Psoas muscle (tissue), 8 donors: Measurements from ENCODE around the gene JMJD1C. TPM values are rescaled to one million over a fixed set of nuclear protein-coding genes. Genes with fewer than 3 reads are reported as not detected.

Experiments used
- ATAC-seq, 4 donors: fragments of 200-7000 bp; cut with Tn5 transposase; one replicate each; pipeline ENCODE4 v1.9.1; 2020; ENCODE audit warnings: moderate library complexity in 3 of 4, mild to moderate bottlenecking in 2 of 4
- DNase-seq, 2 donors: peaks; one replicate each; pipeline ENCODE4 v3.0.0-alpha.2; 2020
- H3K27ac ChIP-seq: fragments of 200-600 bp; one replicate; pipeline ENCODE4 v1.8.0; 2022
- H3K27me3 ChIP-seq, 3 donors: fragments of 200-600 bp in 1 of 3; one replicate each; pipeline versions ENCODE4 v1.6.1 to v1.8.0; 2013 to 2022; ENCODE audit warnings: low read length in 2 of 3, mild to moderate bottlenecking in 2 of 3, moderate library complexity in 1 of 3; ENCODE audit not compliant: insufficient read depth in 3 of 3
- H3K36me3 ChIP-seq, 2 donors: fragments of 200-600 bp in 1 of 2; one replicate each; pipeline versions ENCODE4 v1.6.1 to v1.8.0; 2013 to 2022; ENCODE audit warnings: low read depth in 1 of 2, mild to moderate bottlenecking in 1 of 2, moderate library complexity in 1 of 2; ENCODE audit not compliant: insufficient read depth in 1 of 2
- H3K4me1 ChIP-seq: fragments of 200-600 bp; one replicate; pipeline ENCODE4 v1.8.0; 2022
- H3K4me3 ChIP-seq: fragments of 200-600 bp; one replicate; pipeline ENCODE4 v1.8.0; 2022; ENCODE audit warnings: mild to moderate bottlenecking
- H3K9me3 ChIP-seq: fragments of 200-600 bp; one replicate; pipeline ENCODE4 v1.8.0; 2022
- CTCF ChIP-seq: fragments of 200-600 bp; IDR thresholded peaks from one replicate; pipeline ENCODE4 v1.8.0; 2022; ENCODE audit warnings: antibody characterized with exemption
- WGBS, 3 donors: extraction: QIAGEN DNeasy Blood & Tissue Kit; methylation state at CpG; one replicate each; pipeline versions ENCODE4 v1.1.6 to v1.1.7; 2013; 5-methylcytosine and 5-hydroxymethylcytosine counted together
- intact Hi-C, 2 donors: fragments of 100-400 bp; cut with DNase I; formaldehyde crosslinking; loops; one replicate each; pipeline versions ENCODE4 v1.11.0 to v1.14.2; 2022
- polyA plus RNA-seq, 3 donors: library from polyadenylated mRNA; stranded (reverse); fragments of 200-250 nt; gene quantifications; one replicate each; pipeline ENCODE4 v1.2.3, GENCODE V29; 2013
- total RNA-seq, 4 donors: library from RNA; stranded (reverse); fragmentation: NEBNext Ultra II Directional in 2 of 4; extraction: Animal tissue kit (Norgen Biotek cat#: 25700) in 2 of 4; gene quantifications; one replicate each; pipeline versions ENCODE4 v1.2.1 to v1.2.4, GENCODE V29; 2021 to 2023
- donor health status: healthy with polysubstance abuse.
- donor health status: DM: no; HTN: no; CAD: no; lungs with moderate emphysema.
- donor health status: Bipolar disorder and iron deficiency.
- donor health status: healthy.
- donor health status: DM: yes; HTN: yes; CAD: no.
- donor health status: DM: no; HTN: no; CAD: no.
- donor health status: DM: no; HTN: no; CAD: no.
- donor health status: DM: yes; HTN: yes; CAD: no.

The JMJD1C gene
- total and polyA plus RNA-seq, 7 donors: 17.5 to 74.4 (median 28.8) TPM

GRCh38 chr10:63376560-63377304, 89.0 kb downstream of the JMJD1C start:
- Histone ChIP-seq H3K9me3 (no peaks in the 10 kb centered on the region), H3K27ac (no peak overlapping the region), H3K36me3 (peaks cover 0 to 6% of the 10 kb centered on the region in 2 donors), H3K4me3 (no peak overlapping the region), H3K4me1 (no peaks in the 10 kb centered on the region), H3K27me3 (no peaks in the 10 kb centered on the region)
- intact Hi-C loops: no loop called here
- peak in 1 of 4 donors; percentile 25 for ATAC-seq
- 81 to 82% (median 82%) methylated on average over 4 of the region's 4 CpGs for WGBS, 3 donors
- no peak for DNase-seq
- no peak for TF ChIP-seq CTCF

GRCh38 chr10:63375859-63376258, 89.9 kb downstream of the JMJD1C start:
- no peak overlapping the region for H3K27ac ChIP-seq
- peaks cover 0 to 6% of the 10 kb centered on the region in 2 donors for H3K36me3 ChIP-seq
- no peak for TF ChIP-seq CTCF
- no peaks in the 10 kb centered on the region for H3K27me3 ChIP-seq
- DNase-seq: no peak
- 89 to 94% (median 90%) methylated on average over 2 of the region's 2 CpGs for WGBS, 3 donors
- no peaks in the 10 kb centered on the region for H3K9me3 ChIP-seq
- peak in 1 of 4 donors; percentile 37 for ATAC-seq
- intact Hi-C loops: no loop called here
- no peak overlapping the region for H3K4me3 ChIP-seq
- H3K4me1 ChIP-seq: no peaks in the 10 kb centered on the region

GRCh38 chr10:63375458-63375857, 90.3 kb downstream of the JMJD1C start:
- no peak overlapping the region for H3K4me3 ChIP-seq
- no peak overlapping the region for H3K27ac ChIP-seq
- 88% methylated on average over 5 of the region's 5 CpGs for WGBS, 3 donors
- TF ChIP-seq CTCF: no peak
- intact Hi-C loops: no loop called here
- DNase-seq (no peak), ATAC-seq (no peak)
- H3K9me3 ChIP-seq: no peaks in the 10 kb centered on the region
- no peaks in the 10 kb centered on the region for H3K27me3 ChIP-seq
- peaks cover 0 to 6% of the 10 kb centered on the region in 2 donors for H3K36me3 ChIP-seq
- H3K4me1 ChIP-seq: no peaks in the 10 kb centered on the region

- Histone ChIP-seq H3K4me1 (no peaks in the 10 kb centered on the region), H3K4me3 (no peak overlapping the region), H3K36me3 (peaks cover 0 to 3% of the 10 kb centered on the region in 2 donors), H3K27me3 (no peaks in the 10 kb centered on the region), H3K9me3 (no peaks in the 10 kb centered on the region), H3K27ac (no peak overlapping the region)
- no peak for ATAC-seq
- TF ChIP-seq CTCF: no peak
- WGBS, 3 donors: 96 to 100% (median 96%) methylated on average over 1 of the region's 1 CpG
- no peak for DNase-seq
- intact Hi-C loops: no loop called here
Measured at GRCh38 chr10:63374991-63375390, 90.8 kb downstream of the JMJD1C start.

- ATAC-seq: no peak
Measured at GRCh38 chr10:63373176-63373575, 92.6 kb downstream of the JMJD1C start.

More at GRCh38 chr10:63373176-63373575, 92.6 kb downstream of the JMJD1C start:
- no peaks in the 10 kb centered on the region for H3K27me3 ChIP-seq
- no peak overlapping the region for H3K27ac ChIP-seq
- WGBS, 3 donors: 87 to 94% (median 88%) methylated on average over 3 of the region's 3 CpGs
- no peaks in the 10 kb centered on the region for H3K36me3 ChIP-seq
- no peaks in the 10 kb centered on the region for H3K4me1 ChIP-seq
- H3K9me3 ChIP-seq: no peaks in the 10 kb centered on the region
- no peak for DNase-seq
- TF ChIP-seq CTCF: no peak
- H3K4me3 ChIP-seq: no peak overlapping the region
- intact Hi-C loops: no loop called here
